H9 (cell line): ENCODE data around the gene ZNF608. TPM values are rescaled to one million over a fixed set of nuclear protein-coding genes. Genes with fewer than 3 reads are reported as not detected.
A peak's percentile ranks its signal among the peaks of the same experiment; 100 is the strongest.

Source experiments
- DNase-seq: peaks from one replicate; pipeline ENCODE4 v3.0.0-alpha.2; 2017
- H2AFZ ChIP-seq: one replicate; pipeline ENCODE4 v1.6.1; 2013; ENCODE audit warnings: mild to moderate bottlenecking, low read length, control low read depth, moderate library complexity
- H2AK5ac ChIP-seq: 2 replicates; pipeline ENCODE4 v1.6.1; 2013; ENCODE audit warnings: low read length, control low read depth, mixed read lengths; ENCODE audit not compliant: insufficient read length
- H2BK120ac ChIP-seq: one replicate; pipeline ENCODE4 v1.6.1; 2013; ENCODE audit warnings: low read depth, mild to moderate bottlenecking, low read length, control low read depth, inconsistent platforms; ENCODE audit not compliant: poor library complexity, severe bottlenecking
- H2BK12ac ChIP-seq: 2 replicates; pipeline ENCODE4 v1.6.1; 2013; ENCODE audit warnings: low read length, control low read depth, mixed read lengths, low read depth; ENCODE audit not compliant: insufficient read length
- H2BK15ac ChIP-seq: 2 replicates; pipeline ENCODE4 v1.6.1; 2013; ENCODE audit warnings: low read depth, low read length, control low read depth
- H2BK20ac ChIP-seq: one replicate; pipeline ENCODE4 v1.6.1; 2013; ENCODE audit warnings: low read depth, mild to moderate bottlenecking, low read length, control low read depth, inconsistent platforms; ENCODE audit not compliant: poor library complexity, severe bottlenecking
- H2BK5ac ChIP-seq: 2 replicates; pipeline ENCODE4 v1.6.1; 2013; ENCODE audit warnings: low read length, control low read depth, mixed read lengths; ENCODE audit not compliant: insufficient read length
- H3K14ac ChIP-seq: 2 replicates; pipeline ENCODE4 v1.6.1; 2013; ENCODE audit warnings: low read length, control low read depth; ENCODE audit not compliant: insufficient read depth
- H3K18ac ChIP-seq: 2 replicates; pipeline ENCODE4 v1.6.1; 2013; ENCODE audit warnings: low read depth, mild to moderate bottlenecking, mixed read lengths, low read length, control low read depth; ENCODE audit not compliant: insufficient read length
- H3K23ac ChIP-seq: 2 replicates; pipeline ENCODE4 v1.6.1; 2013; ENCODE audit warnings: low read length, control low read depth, mixed read lengths, low read depth; ENCODE audit not compliant: insufficient read length
- H3K23me2 ChIP-seq: 2 replicates; pipeline ENCODE4 v1.6.1; 2013; ENCODE audit warnings: low read depth, mild to moderate bottlenecking, mixed read lengths, low read length, control low read depth; ENCODE audit not compliant: insufficient read length, poor library complexity, severe bottlenecking
- H3K27ac ChIP-seq: 2 replicates; pipeline ENCODE4 v1.5.1; 2013; ENCODE audit warnings: low read length, control low read depth, mixed read lengths, low read depth; ENCODE audit not compliant: insufficient read length
- H3K27me3 ChIP-seq: 2 replicates; pipeline ENCODE4 v1.6.1; 2013; ENCODE audit warnings: low read length, control low read depth, inconsistent platforms; ENCODE audit not compliant: insufficient read depth
- H3K4ac ChIP-seq: 2 replicates; pipeline ENCODE4 v1.6.1; 2013; ENCODE audit warnings: low read depth, mild to moderate bottlenecking, control low read depth, inconsistent platforms, low read length, moderate library complexity
- H3K4me1 ChIP-seq: 2 replicates; pipeline ENCODE4 v1.6.1; 2013; ENCODE audit warnings: low read length, control low read depth, inconsistent platforms; ENCODE audit not compliant: insufficient read depth
- H3K4me2 ChIP-seq: 2 replicates; pipeline ENCODE4 v1.6.1; 2013; ENCODE audit warnings: low read length, control low read depth, mixed read lengths; ENCODE audit not compliant: insufficient read length, insufficient read depth
- H3K56ac ChIP-seq: 2 replicates; pipeline ENCODE4 v1.6.1; 2013; ENCODE audit warnings: low read depth, mild to moderate bottlenecking, mixed read lengths, low read length, control low read depth; ENCODE audit not compliant: insufficient read length
- H3K79me1 ChIP-seq: 2 replicates; pipeline ENCODE4 v1.6.1; 2013; ENCODE audit warnings: low read depth, mild to moderate bottlenecking, moderate library complexity, low read length, control low read depth, inconsistent platforms; ENCODE audit not compliant: insufficient read depth, poor library complexity, severe bottlenecking
- H3K79me2 ChIP-seq: 2 replicates; pipeline ENCODE4 v1.6.1; 2013; ENCODE audit warnings: low read length, control low read depth, inconsistent platforms; ENCODE audit not compliant: insufficient read depth
- H3K9ac ChIP-seq: 2 replicates; pipeline ENCODE4 v1.6.1; 2013; ENCODE audit warnings: low read length, control low read depth, mixed read lengths; ENCODE audit not compliant: insufficient read length; ENCODE audit errors: extremely low read depth
- H3K9me3 ChIP-seq: one replicate; pipeline ENCODE4 v1.6.1; 2013; ENCODE audit warnings: low read depth, low read length, inconsistent platforms; ENCODE audit not compliant: control insufficient read depth
- H3T11ph ChIP-seq: one replicate; pipeline ENCODE4 v1.6.1; 2013; ENCODE audit warnings: mild to moderate bottlenecking, low read length, control low read depth, inconsistent platforms
- H4K20me1 ChIP-seq: one replicate; pipeline ENCODE4 v1.6.1; 2013; ENCODE audit not compliant: control insufficient read depth, insufficient read length, insufficient read depth
- H4K5ac ChIP-seq: 2 replicates; pipeline ENCODE4 v1.6.1; 2013; ENCODE audit warnings: low read depth, mild to moderate bottlenecking, mixed read lengths, low read length, control low read depth; ENCODE audit not compliant: insufficient read length
- H4K8ac ChIP-seq: replicated peaks from 2 replicates; pipeline ENCODE4 v1.6.1; 2013; ENCODE audit warnings: low read length, control low read depth, mixed read lengths, low read depth; ENCODE audit not compliant: insufficient read length
- H4K91ac ChIP-seq: 2 replicates; pipeline ENCODE4 v1.6.1; 2013; ENCODE audit warnings: low read depth, mild to moderate bottlenecking, moderate library complexity, mixed read lengths, low read length, control low read depth; ENCODE audit not compliant: insufficient read length
- H3K27ac Mint-ChIP-seq, 3 experiments: 2 replicates in 2 of 3; 3 replicates in 1 of 3; pipeline ENCODE4 v1.8.0; 2020 to 2021; ENCODE audit warnings: mixed read lengths in 3 of 3, mild to moderate bottlenecking in 1 of 3, moderate library complexity in 1 of 3
- H3K27me3 Mint-ChIP-seq: 2 replicates; pipeline ENCODE4 v1.8.0; 2021; ENCODE audit warnings: low read depth, mild to moderate bottlenecking, moderate library complexity, mixed read lengths
- H3K36me3 Mint-ChIP-seq, 3 experiments: 2 replicates in 2 of 3; 3 replicates in 1 of 3; pipeline ENCODE4 v1.8.0; 2020 to 2021; ENCODE audit warnings: low read depth in 3 of 3, mixed read lengths in 3 of 3; ENCODE audit not compliant: insufficient read depth in 1 of 3
- H3K4me1 Mint-ChIP-seq, 2 experiments: 2 replicates each; pipeline ENCODE4 v1.8.0; 2020; ENCODE audit warnings: mixed read lengths in 2 of 2
- H3K4me3 Mint-ChIP-seq, 2 experiments: 2 replicates in 1 of 2; 3 replicates in 1 of 2; pipeline ENCODE4 v1.8.0; 2020 to 2021; ENCODE audit warnings: mild to moderate bottlenecking in 2 of 2, mixed read lengths in 2 of 2, moderate library complexity in 1 of 2
- H3K9me3 Mint-ChIP-seq, 2 experiments: 2 replicates in 1 of 2; 3 replicates in 1 of 2; pipeline ENCODE4 v1.8.0; 2020; ENCODE audit warnings: mild to moderate bottlenecking in 2 of 2, mixed read lengths in 2 of 2, moderate library complexity in 1 of 2
- WGBS: extraction: QIAGEN DNeasy Blood & Tissue Kit; methylation state at CpG from one replicate; pipeline ENCODE4 v1.1.7; 2013; ENCODE audit warnings: missing lambda C conversion rate, low lambda C conversion rate, mixed read lengths; ENCODE audit not compliant: insufficient read length; ENCODE audit errors: extremely low coverage; 5-methylcytosine and 5-hydroxymethylcytosine counted together
- total RNA-seq: library from RNA; stranded (reverse); gene quantifications from 2 replicates; pipeline ENCODE4 v1.2.1, GENCODE V29; 2021
- TF ChIP-seq, protein P1 (sequence below): fragments of 200-600 bp; sonication (generic); conservative IDR thresholded peaks from 3 replicates; pipeline ENCODE4 v1.8.0; 2021; ENCODE audit warnings: antibody characterized with exemption, mild to moderate bottlenecking

ZNF608 gene
- total RNA-seq, 1 experiment from 2014 or later: 67.0 TPM

DNA sequence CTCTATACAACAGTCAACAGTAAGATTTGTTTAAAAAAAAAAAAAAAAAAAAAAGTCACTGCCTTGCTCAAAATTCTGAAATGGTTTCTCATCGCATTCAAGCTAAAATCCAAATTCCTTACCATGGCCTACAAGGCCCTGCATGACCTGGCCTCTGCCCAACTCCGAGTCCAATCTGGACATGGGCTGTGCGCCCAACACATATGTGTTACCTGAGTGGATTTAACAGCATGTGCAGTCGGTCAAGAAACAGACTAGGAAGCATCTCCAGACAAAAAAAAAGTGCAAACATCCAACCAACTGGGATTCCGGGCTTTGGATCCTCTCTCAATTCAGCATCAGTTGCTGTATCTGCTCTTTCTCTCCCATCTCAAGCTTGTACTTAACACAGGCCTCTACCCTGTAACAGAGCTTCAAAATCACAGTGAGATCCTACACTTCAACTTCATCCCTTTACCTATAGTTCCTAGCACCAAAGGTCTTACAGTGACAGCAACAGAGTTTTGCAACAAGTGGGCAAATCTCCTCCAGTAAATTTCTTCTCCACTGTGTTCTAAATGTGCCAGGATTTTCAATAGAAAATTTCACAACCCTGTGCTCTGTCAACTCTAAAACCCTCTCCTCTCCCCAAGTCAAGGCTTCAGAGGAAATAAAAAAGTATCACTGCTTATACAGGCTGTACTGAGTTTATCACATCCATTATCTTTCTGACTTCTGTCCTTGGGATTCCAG is 19.6 kb downstream of the ZNF608 start:
- H2BK5ac ChIP-seq: no peak overlapping the region
- H3K79me1 ChIP-seq: peaks cover 13% of the 10 kb centered on the region
- H3K9me3 Mint-ChIP-seq: no peaks in the 10 kb centered on the region
- no peak overlapping the region for H2BK20ac ChIP-seq
- H2AFZ ChIP-seq: no peak overlapping the region
- no CpG with 5 or more reads among the region's 5 CpGs for whole genome bisulfite sequencing
- peaks cover 7% of the 10 kb centered on the region; the same call in 1 of the 2 replicates for H3K4me1 ChIP-seq
- H3K23ac ChIP-seq: no peak overlapping the region
- no peak overlapping the region for H2AK5ac ChIP-seq
- H4K91ac ChIP-seq: no peak overlapping the region
- H3K18ac ChIP-seq: no peak overlapping the region
- no peak overlapping the region for H4K5ac ChIP-seq
- H3K79me2 ChIP-seq: peaks cover 71% of the 10 kb centered on the region; the same call in 1 of the 2 replicates
- H4K20me1 ChIP-seq: no peaks in the 10 kb centered on the region
- no peaks in the 10 kb centered on the region; the same call in 1 of the 2 replicates for H3K27me3 ChIP-seq
- peak overlapping the region in 2 of 3 experiments; percentile 18 to 71; a peak in 4 of 7 replicates for H3K27ac Mint-ChIP-seq
- no peaks in the 10 kb centered on the region for H3K23me2 ChIP-seq
- no peak overlapping the region for H3K56ac ChIP-seq
- H3K9me3 ChIP-seq: no peaks in the 10 kb centered on the region
- no peak overlapping the region for H3K4me2 ChIP-seq
- no peak overlapping the region for H3T11ph ChIP-seq
- H3K14ac ChIP-seq: no peak overlapping the region
- no peak overlapping the region for H3K4me3 Mint-ChIP-seq
- TF ChIP-seq, protein P1, sequence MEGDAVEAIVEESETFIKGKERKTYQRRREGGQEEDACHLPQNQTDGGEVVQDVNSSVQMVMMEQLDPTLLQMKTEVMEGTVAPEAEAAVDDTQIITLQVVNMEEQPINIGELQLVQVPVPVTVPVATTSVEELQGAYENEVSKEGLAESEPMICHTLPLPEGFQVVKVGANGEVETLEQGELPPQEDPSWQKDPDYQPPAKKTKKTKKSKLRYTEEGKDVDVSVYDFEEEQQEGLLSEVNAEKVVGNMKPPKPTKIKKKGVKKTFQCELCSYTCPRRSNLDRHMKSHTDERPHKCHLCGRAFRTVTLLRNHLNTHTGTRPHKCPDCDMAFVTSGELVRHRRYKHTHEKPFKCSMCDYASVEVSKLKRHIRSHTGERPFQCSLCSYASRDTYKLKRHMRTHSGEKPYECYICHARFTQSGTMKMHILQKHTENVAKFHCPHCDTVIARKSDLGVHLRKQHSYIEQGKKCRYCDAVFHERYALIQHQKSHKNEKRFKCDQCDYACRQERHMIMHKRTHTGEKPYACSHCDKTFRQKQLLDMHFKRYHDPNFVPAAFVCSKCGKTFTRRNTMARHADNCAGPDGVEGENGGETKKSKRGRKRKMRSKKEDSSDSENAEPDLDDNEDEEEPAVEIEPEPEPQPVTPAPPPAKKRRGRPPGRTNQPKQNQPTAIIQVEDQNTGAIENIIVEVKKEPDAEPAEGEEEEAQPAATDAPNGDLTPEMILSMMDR: no peak
- H3K27ac ChIP-seq: no peak overlapping the region
- H3K36me3 Mint-ChIP-seq: peaks cover 2 to 20% (median 12%) of the 10 kb centered on the region in 3 experiments; a peak in 6 of 7 replicates
- peaks cover 58 to 66% of the 10 kb centered on the region in 2 experiments for H3K4me1 Mint-ChIP-seq
- DNase-seq: no peak
- no peak overlapping the region for H2BK12ac ChIP-seq
- H2BK120ac ChIP-seq: no peak overlapping the region
- no peak overlapping the region for H3K9ac ChIP-seq
- no peak overlapping the region for H3K4ac ChIP-seq
- H4K8ac ChIP-seq: no peak overlapping the region
- no peaks in the 10 kb centered on the region for H3K27me3 Mint-ChIP-seq
- no peak overlapping the region for H2BK15ac ChIP-seq
